Ectodermal cell (in vitro differentiated cells): Measurements from ENCODE around the gene DBR1.

Experiments used
- H3K27ac ChIP-seq: 2 replicates; pipeline ENCODE4 v1.7.0; 2013; ENCODE audit warnings: mild to moderate bottlenecking, low read depth, low read length; ENCODE audit not compliant: insufficient read depth, poor library complexity, severe bottlenecking
- H3K27me3 ChIP-seq: 2 replicates; pipeline ENCODE4 v1.7.0; 2013; ENCODE audit warnings: mild to moderate bottlenecking, low read length; ENCODE audit not compliant: insufficient read depth, control insufficient read depth, poor library complexity, severe bottlenecking
- H3K36me3 ChIP-seq: one replicate; pipeline ENCODE4 v1.7.0; 2013; ENCODE audit warnings: low read length; ENCODE audit not compliant: control insufficient read depth, insufficient read depth
- H3K4me1 ChIP-seq: one replicate; pipeline ENCODE4 v1.7.0; 2013; ENCODE audit warnings: low read length; ENCODE audit not compliant: control insufficient read depth, insufficient read depth
- H3K4me3 ChIP-seq: 2 replicates; pipeline ENCODE4 v1.7.0; 2013; ENCODE audit warnings: low read depth, low read length, control low read depth; ENCODE audit not compliant: insufficient read depth
- H3K9me3 ChIP-seq: 2 replicates; pipeline ENCODE4 v1.7.0; 2013; ENCODE audit warnings: mild to moderate bottlenecking, low read length, moderate library complexity; ENCODE audit not compliant: control insufficient read depth
- WGBS, 2 experiments: methylation state at CpG; one replicate each; pipeline ENCODE4 v1.1.7; 2013; ENCODE audit warnings: missing lambda C conversion rate in 2 of 2; 5-methylcytosine and 5-hydroxymethylcytosine counted together

Gene DBR1

DNA sequence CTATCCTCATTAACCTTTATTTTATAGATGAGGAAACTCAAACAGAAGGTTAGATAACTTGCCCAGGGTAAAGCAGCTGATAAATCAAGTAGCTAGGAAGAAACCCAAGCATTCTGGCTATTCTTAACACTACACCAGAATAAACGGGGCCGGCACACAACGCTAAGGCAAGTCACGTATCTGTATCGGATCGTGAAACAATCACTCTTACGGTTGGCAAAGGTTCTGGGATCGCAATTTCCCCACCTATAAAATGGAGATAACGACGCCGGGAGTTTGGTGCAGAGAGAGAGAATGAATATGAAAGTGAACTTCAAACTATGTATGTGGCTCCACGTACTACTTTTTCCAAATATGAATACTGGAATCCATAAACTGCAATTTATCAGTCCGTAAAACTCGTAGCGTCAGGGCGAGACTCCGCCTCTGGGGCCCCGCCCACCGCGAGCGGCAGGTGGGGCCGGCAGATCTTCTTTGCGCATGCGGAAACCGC lies 12.1 kb upstream of the DBR1 start:
- Histone ChIP-seq H3K9me3 (no peaks in the 10 kb centered on the region), H3K36me3 (peaks cover 5% of the 10 kb centered on the region), H3K27ac (peak overlapping the region; percentile 85), H3K4me1 (peaks cover 6% of the 10 kb centered on the region), H3K4me3 (peak overlapping the region; percentile 82), H3K27me3 (peaks cover 26% of the 10 kb centered on the region)
- 0% methylated on average over 21 to 25 of the region's 25 CpGs for WGBS, 2 experiments

DNA sequence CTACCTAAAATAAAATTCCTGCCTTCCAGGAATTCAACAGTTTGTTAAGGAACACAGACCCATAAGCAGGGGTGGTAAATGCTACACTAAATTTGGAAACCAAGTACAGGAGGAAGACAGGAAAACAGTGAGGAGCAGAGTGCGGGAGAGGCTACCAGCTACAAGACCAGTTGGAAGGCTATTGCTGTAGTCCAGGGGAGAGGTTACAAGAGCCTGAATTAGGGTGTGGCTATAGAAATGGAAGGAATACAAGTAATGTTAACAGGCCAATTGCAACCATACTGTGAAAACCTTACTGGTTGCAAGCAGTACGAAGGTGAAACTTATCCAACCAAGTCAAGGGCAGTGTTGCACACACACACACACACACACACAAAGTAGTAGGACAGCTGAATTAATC lies 11.5 kb upstream of the DBR1 start:
- Histone ChIP-seq H3K27me3 (peaks cover 28% of the 10 kb centered on the region), H3K9me3 (no peaks in the 10 kb centered on the region), H3K36me3 (no peaks in the 10 kb centered on the region), H3K27ac (no peak overlapping the region), H3K4me3 (no peak overlapping the region), H3K4me1 (peaks cover 6% of the 10 kb centered on the region)
- 59 to 67% methylated on average over 1 to 2 of the region's 2 CpGs for WGBS, 2 experiments

DNA sequence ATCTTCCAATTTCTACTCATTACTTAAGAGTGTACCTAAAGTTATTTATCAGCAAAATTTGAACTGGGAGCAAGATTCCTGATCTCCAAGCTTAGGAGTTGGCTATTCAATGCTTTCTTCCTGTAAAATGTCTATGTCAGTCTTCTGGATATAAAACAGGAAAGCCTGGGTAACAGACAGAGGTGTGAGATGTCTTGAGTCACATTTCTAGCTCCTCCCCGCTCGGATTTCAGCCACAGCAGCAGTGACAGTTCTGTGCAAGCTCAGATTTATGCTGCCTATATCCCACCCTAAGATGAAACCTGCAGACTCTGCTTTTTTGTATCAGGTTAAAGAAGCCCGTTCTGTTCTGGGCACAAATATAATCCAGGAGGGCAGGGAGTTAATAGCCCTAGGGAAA lies 10.3 kb upstream of the DBR1 start:
- no peak overlapping the region for H3K27ac ChIP-seq
- peaks cover 28% of the 10 kb centered on the region for H3K27me3 ChIP-seq
- no peaks in the 10 kb centered on the region for H3K9me3 ChIP-seq
- H3K36me3 ChIP-seq = no peaks in the 10 kb centered on the region
- peaks cover 6% of the 10 kb centered on the region for H3K4me1 ChIP-seq
- 68 to 74% methylated on average over 3 of the region's 3 CpGs for WGBS, 2 experiments
- H3K4me3 ChIP-seq = no peak overlapping the region

DNA sequence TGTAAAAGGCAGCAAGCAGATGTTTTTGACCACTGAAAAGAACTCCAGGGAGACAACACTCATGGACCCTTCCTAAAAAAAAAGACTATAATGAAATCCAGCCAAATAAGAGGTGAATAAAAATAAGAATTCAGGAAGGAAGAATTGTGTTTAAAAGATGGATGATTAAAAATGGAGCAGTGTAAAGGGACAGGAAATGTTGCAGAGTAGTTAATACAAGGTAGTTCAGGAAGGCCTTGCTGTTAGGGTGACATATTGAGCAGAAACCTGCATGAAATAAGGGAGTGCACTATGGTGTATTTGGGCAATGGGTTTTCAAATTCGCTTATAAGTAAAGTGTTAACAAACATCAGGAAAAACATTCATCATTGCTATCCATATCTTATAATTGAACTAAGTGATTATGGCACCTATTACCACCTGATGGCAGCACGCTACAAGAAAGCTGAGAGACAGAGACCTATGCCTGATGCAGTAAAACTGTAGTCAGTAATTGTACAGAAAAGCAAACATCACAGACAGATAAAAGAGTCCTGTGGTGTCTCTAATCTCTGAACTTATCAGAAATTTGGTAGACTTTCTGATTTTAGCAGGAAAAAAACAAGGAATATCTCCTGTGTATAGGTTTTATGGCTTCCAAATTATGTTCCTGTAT lies 5.8 kb upstream of the DBR1 start:
- WGBS, 2 experiments = 17% methylated on average over 1 of the region's 2 CpGs
- H3K27ac ChIP-seq = no peak overlapping the region

DNA sequence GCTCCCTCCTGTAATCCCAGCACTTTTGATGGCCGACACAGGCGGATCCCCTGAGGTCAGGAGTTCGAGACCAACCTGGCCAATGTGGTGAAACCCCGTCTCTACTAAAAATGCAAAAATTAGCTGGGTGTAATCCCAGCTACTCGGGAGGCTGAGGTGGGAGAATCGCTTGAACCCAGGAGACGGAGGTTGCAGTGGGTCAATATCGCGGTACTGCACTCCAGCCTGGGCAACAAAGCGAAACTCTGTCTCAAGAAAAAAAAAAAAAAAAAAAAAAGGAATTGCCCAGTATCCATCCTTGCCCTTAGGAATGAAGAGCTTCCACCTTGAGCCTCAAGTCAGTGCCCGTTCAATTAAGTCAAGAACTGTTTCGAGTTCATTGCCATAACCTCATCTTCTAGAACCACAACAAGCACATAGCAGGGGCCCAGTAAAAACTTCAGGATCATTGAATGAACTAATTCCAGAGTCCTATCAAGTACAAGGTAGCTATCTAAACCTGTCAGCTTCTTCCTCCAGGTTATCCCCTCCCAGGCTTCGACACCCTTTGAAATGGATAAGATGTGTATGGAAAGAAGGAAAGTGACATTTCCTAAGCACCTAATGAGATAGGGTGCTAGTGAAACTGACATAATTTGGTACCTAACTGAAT lies 826 bp downstream of the DBR1 start:
- peak overlapping the region; percentile 50 for H3K27ac ChIP-seq
- H3K36me3 ChIP-seq = peaks cover 3% of the 10 kb centered on the region
- peak overlapping the region; percentile 85 for H3K4me3 ChIP-seq
- H3K27me3 ChIP-seq = no peaks in the 10 kb centered on the region
- H3K9me3 ChIP-seq = no peaks in the 10 kb centered on the region
- H3K4me1 ChIP-seq = no peaks in the 10 kb centered on the region
- 73 to 74% methylated on average over 12 to 13 of the region's 13 CpGs for WGBS, 2 experiments

More for the DNA sequence above, 5.8 kb upstream of the DBR1 start:
- Histone ChIP-seq H3K36me3 (no peaks in the 10 kb centered on the region), H3K4me3 (no peak overlapping the region), H3K27me3 (peaks cover 16% of the 10 kb centered on the region), H3K4me1 (no peaks in the 10 kb centered on the region), H3K9me3 (no peaks in the 10 kb centered on the region)

DNA sequence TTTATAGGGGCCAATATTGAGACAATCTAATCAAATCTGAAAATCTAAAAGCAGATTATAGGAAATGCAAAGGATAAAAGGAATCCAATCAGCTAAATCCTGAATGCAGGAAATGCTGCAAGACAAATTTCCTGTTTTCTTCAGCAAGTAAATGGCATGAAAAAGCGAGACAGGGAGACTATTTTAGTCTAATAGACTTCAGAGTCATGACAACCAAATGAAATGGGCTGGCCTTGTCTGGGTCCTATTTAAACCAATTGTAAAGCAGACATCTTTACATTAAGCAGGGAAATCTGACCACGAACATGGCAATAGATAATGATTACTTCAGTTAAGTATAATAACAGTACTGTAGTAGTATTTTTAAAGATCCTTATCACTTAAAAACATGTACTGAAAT lies 2.1 kb downstream of the DBR1 start:
- no peak overlapping the region for H3K27ac ChIP-seq
- H3K4me1 ChIP-seq = no peaks in the 10 kb centered on the region
- H3K27me3 ChIP-seq = no peaks in the 10 kb centered on the region
- 99 to 100% methylated on average over 1 to 2 of the region's 2 CpGs for WGBS, 2 experiments
- peaks cover 3% of the 10 kb centered on the region for H3K36me3 ChIP-seq
- no peaks in the 10 kb centered on the region for H3K9me3 ChIP-seq
- H3K4me3 ChIP-seq = no peak overlapping the region

DNA sequence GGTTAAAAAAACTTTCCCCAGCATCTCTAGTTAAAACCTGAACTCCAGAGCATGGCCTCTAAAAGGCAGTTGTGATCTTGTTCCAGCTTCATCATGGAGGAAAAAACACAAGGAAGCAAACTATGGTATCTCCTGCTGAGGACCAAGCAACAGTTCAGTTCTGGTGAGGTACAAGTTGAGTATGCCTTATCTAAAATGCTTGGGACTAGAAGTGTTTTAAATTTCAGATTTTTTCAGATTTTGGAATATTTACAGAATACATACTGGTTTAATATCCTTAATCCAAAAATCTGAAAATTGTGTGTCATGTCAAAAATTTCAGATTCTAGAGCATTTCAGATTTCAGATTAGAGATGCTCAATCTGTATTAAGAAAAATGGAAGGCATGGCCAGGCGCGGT lies 9.7 kb downstream of the DBR1 start:
- Histone ChIP-seq H3K9me3 (no peaks in the 10 kb centered on the region), H3K36me3 (peaks cover 32% of the 10 kb centered on the region), H3K4me3 (no peak overlapping the region), H3K27me3 (no peaks in the 10 kb centered on the region), H3K4me1 (no peaks in the 10 kb centered on the region), H3K27ac (no peak overlapping the region)
- WGBS, 2 experiments = 99% methylated on average over 2 of the region's 2 CpGs

DNA sequence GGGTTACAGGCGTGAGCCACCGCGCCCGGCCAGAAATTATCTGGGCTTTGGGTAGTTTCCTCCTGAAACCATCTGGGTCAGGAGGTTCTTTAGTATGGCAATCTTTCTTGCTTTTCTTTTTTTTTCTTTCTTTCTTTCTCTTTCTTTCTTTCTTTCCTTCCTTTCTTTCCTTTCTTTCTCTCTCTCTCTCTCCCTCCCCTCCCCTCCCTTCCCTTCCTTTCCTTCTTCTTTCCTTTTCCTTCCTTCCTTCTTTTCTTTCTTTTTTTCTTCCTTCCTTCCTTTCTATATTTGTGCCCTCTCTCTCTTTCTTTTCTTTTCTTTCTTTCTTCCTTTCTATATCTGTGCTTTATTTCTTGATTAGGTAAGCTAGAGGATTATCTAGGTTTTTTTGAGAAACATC lies 17.0 kb downstream of the DBR1 start:
- no peaks in the 10 kb centered on the region for H3K27me3 ChIP-seq
- H3K9me3 ChIP-seq = no peaks in the 10 kb centered on the region
- no peaks in the 10 kb centered on the region for H3K4me1 ChIP-seq
- H3K36me3 ChIP-seq = peaks cover 7% of the 10 kb centered on the region
- H3K27ac ChIP-seq = no peak overlapping the region
- no peak overlapping the region for H3K4me3 ChIP-seq
- 85 to 91% methylated on average over 4 of the region's 4 CpGs for WGBS, 2 experiments

DNA sequence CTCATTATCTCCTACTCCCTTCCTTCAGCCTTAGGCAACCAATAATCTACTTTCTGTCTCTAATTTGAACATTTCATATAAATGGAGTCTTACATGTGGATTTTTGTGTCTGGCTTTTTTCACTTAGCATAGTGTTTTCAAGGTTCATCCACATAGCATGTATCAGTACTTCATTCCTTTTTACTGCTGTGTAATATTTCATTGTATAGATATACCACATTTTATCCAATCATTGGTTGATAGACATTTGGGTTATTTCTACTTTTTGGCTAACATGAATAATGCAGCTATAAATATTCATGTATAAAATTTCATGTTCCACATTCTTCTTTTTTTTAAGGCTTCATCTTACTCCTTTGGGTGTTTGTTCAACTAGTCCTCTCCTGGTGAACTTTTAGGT lies 20.2 kb downstream of the DBR1 start:
- H3K36me3 ChIP-seq = no peaks in the 10 kb centered on the region
- no peaks in the 10 kb centered on the region for H3K9me3 ChIP-seq

DNA sequence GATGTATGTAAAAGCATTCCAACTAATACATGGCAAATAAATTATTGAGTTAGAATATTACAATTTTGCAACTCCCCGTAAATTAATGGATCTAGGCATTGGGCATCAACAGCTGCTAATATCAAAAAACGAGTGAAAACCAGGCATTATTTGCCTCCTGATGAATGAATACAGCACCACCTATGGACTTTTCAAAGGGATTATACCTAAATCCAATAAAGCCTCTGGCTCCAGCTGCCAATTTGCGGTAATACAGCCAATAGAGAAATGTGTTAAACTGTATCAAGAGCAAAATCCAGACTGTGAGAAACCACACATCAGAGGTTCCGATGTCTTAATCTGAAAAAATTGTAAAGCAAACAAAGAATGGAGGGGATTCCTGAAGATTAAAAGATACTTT lies 26.2 kb downstream of the DBR1 start:
- Histone ChIP-seq H3K9me3 (no peaks in the 10 kb centered on the region), H3K4me3 (no peak overlapping the region), H3K4me1 (no peaks in the 10 kb centered on the region), H3K27ac (no peak overlapping the region), H3K27me3 (no peaks in the 10 kb centered on the region), H3K36me3 (no peaks in the 10 kb centered on the region)
- WGBS, 2 experiments = 84 to 91% methylated on average over 4 of the region's 4 CpGs

More for the DNA sequence above, 20.2 kb downstream of the DBR1 start:
- no peak overlapping the region for H3K4me3 ChIP-seq
- no peak overlapping the region for H3K27ac ChIP-seq
- no peaks in the 10 kb centered on the region for H3K27me3 ChIP-seq
- H3K4me1 ChIP-seq = no peaks in the 10 kb centered on the region
